Tibial artery (tissue), 4 donors: ENCODE results near the gene ZNRF1.
"Not testable (repeated sequence)": the region's sequence is repeated elsewhere in the genome, so short reads cannot be mapped to it uniquely, and the experiment has no call there.

Experiments used
- DNase-seq, 2 donors: peaks; one replicate each; pipeline ENCODE4 v3.0.0-alpha.2; 2019
- H3K27ac ChIP-seq, 2 donors: fragments of 200-600 bp; sonication (generic) in 1 of 2; 1 replicate in 1 of 2; 2 replicates in 1 of 2; pipeline ENCODE4 v1.5.1; 2018 to 2019; ENCODE audit warnings: mild to moderate bottlenecking in 1 of 2
- H3K27me3 ChIP-seq, 2 donors: fragments of 200-600 bp; sonication (generic) in 1 of 2; one replicate each; pipeline versions ENCODE4 v1.5.1 to v1.6.0; 2016 to 2019
- H3K36me3 ChIP-seq, 3 donors: fragments of 200-600 bp; sonication (generic) in 2 of 3; one replicate each; pipeline ENCODE4 v1.5.1; 2016 to 2019; ENCODE audit warnings: mild to moderate bottlenecking in 2 of 3
- H3K4me1 ChIP-seq, 4 donors: fragments of 200-600 bp; sonication (generic) in 2 of 4; 1 replicate in 3 of 4; 2 replicates in 1 of 4; pipeline ENCODE4 v1.5.1; 2016 to 2019
- H3K4me3 ChIP-seq, 2 donors: fragments of 200-600 bp; sonication (generic) in 1 of 2; 1 replicate in 1 of 2; 2 replicates in 1 of 2; pipeline ENCODE4 v1.5.1; 2018 to 2019; ENCODE audit warnings: mild to moderate bottlenecking in 2 of 2
- H3K9me3 ChIP-seq, 3 donors: fragments of 200-600 bp; sonication (generic) in 1 of 3; one replicate each; pipeline ENCODE4 v1.5.1; 2016 to 2019
- intact Hi-C: fragments of 100-400 bp; cut with DNase I; formaldehyde crosslinking; loops from one replicate; pipeline ENCODE4 v1.15.0; 2023; ENCODE audit warnings: low total_unique reads
- TF ChIP-seq, protein P1 (sequence below), 2 experiments: fragments of 200-600 bp in 1 of 2; fragments of 450-650 bp in 1 of 2; IDR thresholded peaks; one replicate each; pipeline ENCODE4 v1.5.1; 2017 to 2019; ENCODE audit warnings: antibody characterized with exemption in 2 of 2, mild to moderate bottlenecking in 1 of 2, moderate library complexity in 1 of 2

Gene ZNRF1

DNA sequence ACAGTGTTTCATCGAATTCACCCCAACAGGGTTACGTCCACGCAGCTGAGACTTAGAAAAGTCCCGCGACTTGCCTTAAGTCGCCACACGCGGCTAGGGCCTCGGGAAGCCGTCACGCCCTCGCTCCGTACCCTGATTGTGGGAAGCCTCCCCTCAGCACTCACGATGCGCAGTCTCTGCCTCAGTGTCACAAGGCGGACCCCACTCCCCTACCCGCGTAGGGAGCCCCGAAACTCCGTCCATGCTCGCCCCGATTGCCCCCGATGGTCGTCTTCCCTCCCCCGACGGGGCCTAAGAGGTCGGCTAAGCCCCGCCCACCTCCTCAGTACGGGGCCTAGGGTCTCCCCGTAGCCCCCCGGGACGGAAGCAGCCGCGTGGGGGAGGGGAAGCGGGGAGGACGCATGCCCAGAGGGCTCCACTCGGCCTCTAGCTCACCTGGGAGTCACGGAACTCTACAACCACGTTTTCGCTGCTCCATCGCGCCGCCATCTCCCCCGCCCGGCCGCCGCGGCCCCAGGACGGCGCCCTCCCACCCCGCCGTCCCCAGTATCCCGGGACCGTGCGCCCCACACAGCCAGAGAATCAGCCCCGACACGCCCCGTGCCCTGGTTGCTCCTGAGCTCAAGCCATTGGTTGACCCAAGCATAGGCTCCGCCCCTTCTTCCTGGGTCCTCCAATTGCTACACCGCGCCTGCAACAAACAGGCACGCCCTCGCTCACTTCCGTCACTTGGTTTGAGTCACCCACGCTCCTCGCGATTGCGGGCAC is 14.1 kb upstream of the ZNRF1 start, which contains the start of gene WDR59:
Gene WDR59, minus strand, starts transcription at position 595 of the 768 bp plus-strand sequence. Its CDS starts 106 bp downstream, at position 489.
- no peaks in the 10 kb centered on the region for H3K27me3 ChIP-seq
- peak within 1 kb of the TSS; percentile 79 to 90 for H3K4me3 ChIP-seq
- peak; percentile 100 for DNase-seq
- intact Hi-C loops, result no loop called here
- H3K36me3 ChIP-seq, result no peaks in the 10 kb centered on the region
- TF ChIP-seq, protein P1, sequence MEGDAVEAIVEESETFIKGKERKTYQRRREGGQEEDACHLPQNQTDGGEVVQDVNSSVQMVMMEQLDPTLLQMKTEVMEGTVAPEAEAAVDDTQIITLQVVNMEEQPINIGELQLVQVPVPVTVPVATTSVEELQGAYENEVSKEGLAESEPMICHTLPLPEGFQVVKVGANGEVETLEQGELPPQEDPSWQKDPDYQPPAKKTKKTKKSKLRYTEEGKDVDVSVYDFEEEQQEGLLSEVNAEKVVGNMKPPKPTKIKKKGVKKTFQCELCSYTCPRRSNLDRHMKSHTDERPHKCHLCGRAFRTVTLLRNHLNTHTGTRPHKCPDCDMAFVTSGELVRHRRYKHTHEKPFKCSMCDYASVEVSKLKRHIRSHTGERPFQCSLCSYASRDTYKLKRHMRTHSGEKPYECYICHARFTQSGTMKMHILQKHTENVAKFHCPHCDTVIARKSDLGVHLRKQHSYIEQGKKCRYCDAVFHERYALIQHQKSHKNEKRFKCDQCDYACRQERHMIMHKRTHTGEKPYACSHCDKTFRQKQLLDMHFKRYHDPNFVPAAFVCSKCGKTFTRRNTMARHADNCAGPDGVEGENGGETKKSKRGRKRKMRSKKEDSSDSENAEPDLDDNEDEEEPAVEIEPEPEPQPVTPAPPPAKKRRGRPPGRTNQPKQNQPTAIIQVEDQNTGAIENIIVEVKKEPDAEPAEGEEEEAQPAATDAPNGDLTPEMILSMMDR (IDR thresholded peaks at IDR 0.05), result no peak
- H3K9me3 ChIP-seq, result no peaks in the 10 kb centered on the region
- H3K4me1 ChIP-seq, result peaks cover 0 to 21% (median 13%) of the 10 kb centered on the region in 4 donors
- H3K27ac ChIP-seq, result peak within 1 kb of the TSS; percentile 80 to 83

DNA sequence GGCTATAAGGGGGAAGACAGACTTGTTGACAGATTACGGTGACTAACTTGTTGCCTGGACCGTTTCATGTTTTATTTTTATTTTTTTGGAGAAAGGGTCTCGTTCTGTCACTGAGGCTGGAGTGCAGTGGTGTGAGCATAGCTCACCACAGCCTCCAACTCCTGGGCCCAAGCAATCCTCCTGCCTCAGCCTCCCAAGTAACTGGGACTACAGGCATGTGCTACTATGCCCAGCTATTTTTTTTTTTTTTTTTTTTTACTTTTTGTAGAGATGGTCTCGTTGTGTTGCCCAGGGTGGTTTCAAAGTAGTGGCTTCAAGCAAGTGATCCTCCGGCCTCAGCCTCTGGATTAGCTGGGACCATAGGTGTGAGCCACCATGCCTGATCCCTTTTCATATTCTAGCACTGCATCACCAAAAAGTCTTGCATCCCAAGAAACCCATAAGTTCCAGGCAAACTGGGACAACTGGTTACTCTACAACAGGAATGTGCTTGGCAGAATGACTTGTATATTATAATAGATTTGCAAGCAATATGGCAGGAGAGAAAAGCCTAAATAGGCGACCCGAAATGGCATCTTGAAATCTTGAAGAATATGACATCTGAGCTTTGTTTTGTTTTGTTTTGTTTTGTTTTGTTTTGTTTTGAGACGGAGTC is 11.7 kb upstream of the ZNRF1 start:
- no peak overlapping the region for H3K27ac ChIP-seq
- H3K27me3 ChIP-seq, result no peaks in the 10 kb centered on the region
- peaks cover 0 to 21% (median 13%) of the 10 kb centered on the region in 4 donors for H3K4me1 ChIP-seq
- intact Hi-C loops, result no loop called here
- TF ChIP-seq, protein P1 (IDR thresholded peaks at IDR 0.05), result no peak
- DNase-seq, result no peak
- H3K9me3 ChIP-seq, result no peaks in the 10 kb centered on the region
- no peak overlapping the region for H3K4me3 ChIP-seq
- no peaks in the 10 kb centered on the region for H3K36me3 ChIP-seq

DNA sequence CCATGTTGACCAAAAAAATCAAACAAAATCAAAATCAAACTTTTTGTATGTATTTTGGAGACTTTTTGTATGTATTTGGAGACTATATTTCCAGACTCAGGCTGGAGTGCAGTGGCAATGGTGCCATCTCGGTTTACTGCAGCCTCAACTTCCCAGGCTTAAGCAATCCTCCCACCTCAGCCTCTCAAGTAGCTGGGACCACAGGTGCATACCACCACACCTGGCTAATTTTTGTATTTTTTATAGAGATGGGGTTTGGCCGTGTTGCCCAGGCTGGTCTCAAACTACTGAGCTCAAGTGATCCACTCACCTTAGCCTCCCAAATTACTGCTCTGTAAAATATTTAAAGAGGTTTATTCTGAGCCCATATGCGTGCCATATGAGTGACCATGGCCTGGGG is 9.0 kb upstream of the ZNRF1 start:
- H3K9me3 ChIP-seq, H3K4me1 ChIP-seq, H3K27ac ChIP-seq, H3K4me3 ChIP-seq, H3K27me3 ChIP-seq, intact Hi-C loops, H3K36me3 ChIP-seq, DNase-seq: not testable (repeated sequence)

DNA sequence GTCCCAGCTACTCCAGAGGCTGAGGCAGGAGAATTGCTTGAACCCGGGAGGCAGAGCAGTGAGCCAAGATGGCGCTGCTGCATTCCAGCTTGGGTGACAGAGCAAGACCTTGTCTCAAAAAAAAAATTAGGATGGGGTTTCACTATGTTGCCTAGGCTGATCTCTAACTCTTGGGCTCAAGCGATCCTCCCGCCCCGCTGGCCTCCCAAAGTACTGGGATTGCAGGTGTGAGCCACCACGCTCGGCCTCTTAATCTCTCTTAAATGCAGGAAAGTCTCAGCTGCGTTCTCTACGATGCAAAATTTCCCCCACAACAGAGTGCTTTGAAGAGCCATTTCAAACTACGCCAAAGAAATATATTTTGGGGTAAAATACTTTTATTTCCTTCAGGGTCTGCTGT is 8.0 kb upstream of the ZNRF1 start:
- Histone ChIP-seq H3K4me1 (no peaks in the 10 kb centered on the region), H3K36me3 (no peaks in the 10 kb centered on the region), H3K9me3 (no peaks in the 10 kb centered on the region), H3K4me3 (no peak overlapping the region), H3K27me3 (no peaks in the 10 kb centered on the region), H3K27ac (no peak overlapping the region)
- TF ChIP-seq, protein P1 (IDR thresholded peaks at IDR 0.05), result no peak
- intact Hi-C loops, result no loop called here
- no peak for DNase-seq

DNA sequence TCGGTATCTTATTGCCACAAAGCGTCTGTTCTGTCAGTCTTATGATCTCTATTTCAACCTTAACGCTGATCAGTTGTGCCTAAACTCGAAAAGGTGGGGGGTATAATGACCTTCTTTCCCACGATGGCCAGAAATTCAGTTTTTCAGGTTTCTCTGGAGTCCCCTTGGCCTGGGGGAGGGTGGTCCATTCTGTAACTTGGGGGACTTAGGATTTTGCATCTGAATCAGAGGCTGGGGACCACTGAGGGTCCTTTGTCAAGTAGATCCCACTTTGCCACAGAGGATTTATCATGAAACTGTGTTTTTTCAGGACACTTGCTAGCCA is 7.6 kb upstream of the ZNRF1 start:
- no peak for DNase-seq
- H3K27ac ChIP-seq, result no peak overlapping the region
- H3K36me3 ChIP-seq, result no peaks in the 10 kb centered on the region
- no peaks in the 10 kb centered on the region for H3K4me1 ChIP-seq
- no peaks in the 10 kb centered on the region for H3K27me3 ChIP-seq
- TF ChIP-seq, protein P1 (IDR thresholded peaks at IDR 0.05), result no peak
- H3K9me3 ChIP-seq, result no peaks in the 10 kb centered on the region
- no peak overlapping the region for H3K4me3 ChIP-seq
- intact Hi-C loops, result no loop called here

DNA sequence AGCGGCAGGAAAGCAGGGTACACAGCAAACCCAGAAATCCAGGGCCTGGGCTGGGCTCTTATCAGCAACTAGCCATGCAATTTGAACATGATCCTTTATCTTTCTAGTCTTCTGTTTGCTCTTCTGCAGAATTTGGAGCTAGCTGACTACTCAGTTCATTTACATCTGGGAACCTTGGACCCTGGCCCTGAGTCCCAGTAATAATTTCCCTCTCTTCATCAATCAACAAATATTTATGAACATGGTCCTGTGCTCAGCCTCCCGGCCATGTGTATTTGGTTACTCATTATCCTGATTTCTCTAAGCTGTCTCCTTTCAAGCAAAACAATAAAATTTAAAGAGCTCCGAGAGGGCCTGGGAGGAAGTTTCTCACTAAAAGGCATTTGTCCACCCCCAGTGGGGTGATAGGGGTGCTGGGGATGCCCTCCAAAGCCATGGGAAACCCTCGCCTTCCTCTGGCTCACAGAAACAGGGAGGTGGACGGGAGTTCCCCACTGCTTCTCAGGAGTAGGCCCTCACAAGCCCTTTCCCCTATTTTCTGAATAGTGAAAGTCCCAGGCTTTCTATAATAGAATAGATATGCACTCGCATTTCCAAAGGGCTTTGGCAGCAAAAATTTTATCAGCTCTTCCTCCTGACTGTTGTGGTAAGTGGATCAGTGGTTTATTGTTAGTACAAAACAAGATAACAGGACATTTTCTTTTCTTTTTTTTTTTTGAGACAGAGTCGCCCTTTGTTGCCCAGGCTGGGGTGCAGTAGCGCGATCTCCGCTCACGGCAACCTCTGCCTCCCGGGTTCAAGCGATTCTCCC is 7.0 kb upstream of the ZNRF1 start:
- Histone ChIP-seq H3K9me3 (no peaks in the 10 kb centered on the region), H3K4me1 (no peaks in the 10 kb centered on the region), H3K27ac (no peak overlapping the region), H3K4me3 (no peak overlapping the region), H3K36me3 (no peaks in the 10 kb centered on the region), H3K27me3 (no peaks in the 10 kb centered on the region)
- TF ChIP-seq, protein P1 (IDR thresholded peaks at IDR 0.05), result no peak
- DNase-seq, result no peak
- intact Hi-C loops, result no loop called here
